Natural killer cell (primary cell): ENCODE data around the gene STAC2. TPM values are rescaled to one million over a fixed set of nuclear protein-coding genes. Genes with fewer than 3 reads are reported as not detected.

Experiments used
- ATAC-seq, 3 donors: fragments of 150-1000 bp in 2 of 3; fragments of 200-7000 bp in 1 of 3; cut with Tn5 transposase; 1 replicate in 1 of 3; 2 replicates in 2 of 3; pipeline ENCODE4 v1.10.0; 2021; ENCODE audit warnings: mild to moderate bottlenecking in 2 of 3, moderate library complexity in 2 of 3
- DNase-seq, 2 donors: peaks; one replicate each; pipeline versions ENCODE4 v3.0.0 to v3.0.0-alpha.2; 2013 to 2021; ENCODE audit warnings: mixed read lengths in 1 of 2
- H3K27ac ChIP-seq: one replicate; pipeline ENCODE4 v1.5.1; 2013; ENCODE audit warnings: mild to moderate bottlenecking, low read length
- H3K27me3 ChIP-seq: one replicate; pipeline ENCODE4 v1.6.1; 2013; ENCODE audit warnings: low read length; ENCODE audit not compliant: control insufficient read depth, insufficient read depth
- H3K36me3 ChIP-seq: one replicate; pipeline ENCODE4 v1.6.1; 2013; ENCODE audit warnings: low read length; ENCODE audit not compliant: control insufficient read depth, insufficient read depth
- H3K4me1 ChIP-seq: one replicate; pipeline ENCODE4 v1.6.1; 2013; ENCODE audit warnings: low read length; ENCODE audit not compliant: control insufficient read depth, insufficient read depth
- H3K4me3 ChIP-seq: one replicate; pipeline ENCODE4 v1.5.1; 2013; ENCODE audit warnings: low read length
- H3K9me3 ChIP-seq: one replicate; pipeline ENCODE4 v1.6.1; 2013; ENCODE audit warnings: low read length; ENCODE audit not compliant: control insufficient read depth, insufficient read depth
- H3K27ac Mint-ChIP-seq, 2 donors: one replicate each; pipeline ENCODE4 v1.8.0; 2022; ENCODE audit warnings: mild to moderate bottlenecking in 2 of 2, mixed read lengths in 2 of 2, moderate library complexity in 1 of 2
- H3K27me3 Mint-ChIP-seq, 2 donors: one replicate each; pipeline ENCODE4 v1.8.0; 2022; ENCODE audit warnings: low read depth in 2 of 2, mixed read lengths in 2 of 2
- H3K36me3 Mint-ChIP-seq: one replicate; pipeline ENCODE4 v1.8.0; 2022; ENCODE audit warnings: mixed read lengths
- H3K4me1 Mint-ChIP-seq, 2 donors: one replicate each; pipeline ENCODE4 v1.8.0; 2022; ENCODE audit warnings: mixed read lengths in 2 of 2
- H3K4me3 Mint-ChIP-seq: one replicate; pipeline ENCODE4 v1.8.0; 2022; ENCODE audit warnings: mild to moderate bottlenecking, moderate library complexity, mixed read lengths
- H3K9me3 Mint-ChIP-seq, 2 donors: one replicate each; pipeline ENCODE4 v1.8.0; 2022; ENCODE audit warnings: mixed read lengths in 2 of 2
- WGBS: methylation state at CpG from one replicate; pipeline ENCODE4 v1.1.7; 2013; ENCODE audit warnings: missing lambda C conversion rate; ENCODE audit not compliant: insufficient coverage; 5-methylcytosine and 5-hydroxymethylcytosine counted together
- intact Hi-C: fragments of 100-400 bp; cut with micrococcal nuclease; formaldehyde crosslinking; loops from one replicate; pipeline ENCODE4 v1.14.2; 2022
- total RNA-seq, 4 donors: library from RNA; stranded (reverse); fragments of 120-200 nt in 1 of 4; gene quantifications; one replicate each; pipeline versions ENCODE4 v1.2.3 to v1.2.4, GENCODE V29; 2013 to 2022
- TF ChIP-seq, protein P1 (sequence below): fragments of 200-600 bp; IDR thresholded peaks from one replicate; pipeline ENCODE4 v1.8.0; 2022; ENCODE audit warnings: antibody characterized with exemption

STAC2 gene
- total RNA-seq, 3 donors from 2014 or later (not counting 1 experiment from before 2014, with no cell fraction given), result not detected

DNA sequence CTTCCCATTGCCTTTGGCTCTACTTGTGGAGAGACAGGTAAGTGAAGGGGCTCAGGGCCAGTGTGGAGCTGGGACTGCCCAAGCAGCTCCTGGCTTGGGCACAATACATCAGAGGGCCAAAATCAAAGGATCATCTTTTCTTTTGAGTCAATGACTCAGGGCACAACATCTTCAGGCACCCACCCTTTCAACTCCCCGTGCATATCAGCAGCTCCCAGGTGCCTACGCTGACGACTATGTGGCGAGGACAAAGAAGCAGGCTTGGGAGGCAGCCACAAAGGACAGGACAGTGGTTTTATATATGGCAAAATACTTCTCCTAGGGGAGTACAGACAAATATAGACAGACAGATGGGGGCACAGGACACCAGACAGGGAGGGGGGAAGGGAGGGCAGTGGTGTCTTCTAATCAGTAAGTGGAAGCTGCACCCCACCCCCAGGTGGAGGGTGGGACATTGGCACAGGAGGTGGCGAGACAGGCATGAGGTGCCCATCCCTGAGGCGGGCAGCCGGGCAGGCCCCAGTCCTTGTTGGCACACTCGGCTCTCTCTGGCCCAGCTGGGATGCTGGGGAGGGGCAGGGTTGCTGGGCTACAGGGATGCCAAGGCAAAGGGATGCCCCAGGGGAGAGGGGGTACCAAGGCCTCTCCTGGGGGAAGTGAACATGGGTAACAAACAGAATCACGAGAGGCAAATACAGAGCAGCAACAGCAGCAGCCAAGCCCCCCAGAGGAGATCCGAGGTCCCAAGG lies 52.0 kb downstream of the STAC2 start:
- peaks cover 0 to 15% of the 10 kb centered on the region in 2 donors for H3K4me1 Mint-ChIP-seq
- no peak overlapping the region for H3K4me3 ChIP-seq
- TF ChIP-seq, protein P1, sequence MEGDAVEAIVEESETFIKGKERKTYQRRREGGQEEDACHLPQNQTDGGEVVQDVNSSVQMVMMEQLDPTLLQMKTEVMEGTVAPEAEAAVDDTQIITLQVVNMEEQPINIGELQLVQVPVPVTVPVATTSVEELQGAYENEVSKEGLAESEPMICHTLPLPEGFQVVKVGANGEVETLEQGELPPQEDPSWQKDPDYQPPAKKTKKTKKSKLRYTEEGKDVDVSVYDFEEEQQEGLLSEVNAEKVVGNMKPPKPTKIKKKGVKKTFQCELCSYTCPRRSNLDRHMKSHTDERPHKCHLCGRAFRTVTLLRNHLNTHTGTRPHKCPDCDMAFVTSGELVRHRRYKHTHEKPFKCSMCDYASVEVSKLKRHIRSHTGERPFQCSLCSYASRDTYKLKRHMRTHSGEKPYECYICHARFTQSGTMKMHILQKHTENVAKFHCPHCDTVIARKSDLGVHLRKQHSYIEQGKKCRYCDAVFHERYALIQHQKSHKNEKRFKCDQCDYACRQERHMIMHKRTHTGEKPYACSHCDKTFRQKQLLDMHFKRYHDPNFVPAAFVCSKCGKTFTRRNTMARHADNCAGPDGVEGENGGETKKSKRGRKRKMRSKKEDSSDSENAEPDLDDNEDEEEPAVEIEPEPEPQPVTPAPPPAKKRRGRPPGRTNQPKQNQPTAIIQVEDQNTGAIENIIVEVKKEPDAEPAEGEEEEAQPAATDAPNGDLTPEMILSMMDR, result no peak
- no peaks in the 10 kb centered on the region for H3K9me3 ChIP-seq
- no peaks in the 10 kb centered on the region for H3K27me3 Mint-ChIP-seq
- no peak for ATAC-seq
- no peaks in the 10 kb centered on the region for H3K36me3 Mint-ChIP-seq
- DNase-seq, result no peak
- peaks cover 7% of the 10 kb centered on the region for H3K4me1 ChIP-seq
- WGBS, result 64% methylated on average over 10 of the region's 10 CpGs
- peaks cover 26% of the 10 kb centered on the region for H3K36me3 ChIP-seq
- H3K27ac ChIP-seq, result no peak overlapping the region
- H3K27ac Mint-ChIP-seq, result peak overlapping the region in 1 of 2 donors; percentile 24
- H3K9me3 Mint-ChIP-seq, result no peaks in the 10 kb centered on the region
- intact Hi-C loops, result no loop called here
- H3K27me3 ChIP-seq, result no peaks in the 10 kb centered on the region
- no peak overlapping the region for H3K4me3 Mint-ChIP-seq

DNA sequence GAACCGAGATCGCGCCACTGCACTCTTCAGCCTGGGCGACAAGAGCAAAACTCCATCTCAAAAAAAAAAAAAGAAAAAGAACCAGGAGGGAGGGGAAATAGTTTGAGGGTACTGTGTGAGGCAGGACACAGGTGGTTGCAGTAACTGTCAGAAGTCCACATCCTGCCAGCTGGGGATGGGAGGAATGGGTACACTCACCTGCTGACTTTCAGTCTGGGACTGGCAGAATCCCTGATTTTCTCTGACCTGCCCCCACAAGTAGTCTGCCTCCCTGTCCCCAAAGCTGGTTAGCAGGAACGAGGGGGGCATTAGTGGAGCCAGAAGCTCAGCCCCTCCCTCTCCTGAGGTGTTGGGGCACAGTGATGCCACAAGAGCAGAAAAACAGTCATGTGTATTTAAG lies 52.7 kb downstream of the STAC2 start:
- Histone ChIP-seq H3K36me3 (peaks cover 24% of the 10 kb centered on the region), H3K4me3 (no peak overlapping the region), H3K27ac (no peak overlapping the region), H3K27me3 (no peaks in the 10 kb centered on the region), H3K4me1 (peaks cover 10% of the 10 kb centered on the region), H3K9me3 (no peaks in the 10 kb centered on the region)
- TF ChIP-seq, protein P1, result no peak
- Mint-ChIP-seq H3K27me3 (no peaks in the 10 kb centered on the region), H3K4me3 (no peak overlapping the region), H3K27ac (no peak overlapping the region), H3K4me1 (peaks cover 0 to 15% of the 10 kb centered on the region in 2 donors), H3K9me3 (no peaks in the 10 kb centered on the region), H3K36me3 (no peaks in the 10 kb centered on the region)
- DNase-seq (no peak), ATAC-seq (no peak)
- intact Hi-C loops, result no loop called here
- WGBS, result 29% methylated on average over 2 of the region's 5 CpGs

DNA sequence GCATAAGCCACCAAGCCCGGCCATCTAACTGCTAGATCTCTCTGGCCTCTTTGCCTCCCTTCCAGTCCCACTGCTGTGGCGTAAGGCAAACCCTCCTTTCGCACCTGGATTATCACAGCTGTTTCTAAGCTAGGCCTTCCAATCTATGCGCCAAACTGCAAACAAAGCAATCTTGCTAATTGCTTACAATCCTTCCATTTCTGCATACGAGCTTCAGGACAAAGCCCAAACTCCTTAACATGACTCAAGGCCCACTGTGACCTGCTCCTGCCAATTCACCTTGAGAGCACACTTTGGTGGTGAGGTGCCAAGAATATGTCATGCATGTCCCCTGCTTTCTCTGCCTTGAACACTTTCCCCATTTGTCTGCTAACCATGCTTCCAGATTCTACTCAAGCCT lies 53.8 kb downstream of the STAC2 start:
- Mint-ChIP-seq H3K4me1 (peaks cover 7 to 24% of the 10 kb centered on the region in 2 donors), H3K9me3 (no peaks in the 10 kb centered on the region), H3K27ac (no peak overlapping the region), H3K4me3 (no peak overlapping the region), H3K27me3 (no peaks in the 10 kb centered on the region), H3K36me3 (no peaks in the 10 kb centered on the region)
- peaks cover 13% of the 10 kb centered on the region for H3K36me3 ChIP-seq
- H3K9me3 ChIP-seq, result no peaks in the 10 kb centered on the region
- peaks cover 22% of the 10 kb centered on the region for H3K4me1 ChIP-seq
- TF ChIP-seq, protein P1, result no peak
- H3K27me3 ChIP-seq, result no peaks in the 10 kb centered on the region
- ATAC-seq, result no peak
- DNase-seq, result no peak
- intact Hi-C loops, result no loop called here
- H3K27ac ChIP-seq, result no peak overlapping the region
- H3K4me3 ChIP-seq, result no peak overlapping the region
- WGBS, result 90% methylated on average over 5 of the region's 5 CpGs

DNA sequence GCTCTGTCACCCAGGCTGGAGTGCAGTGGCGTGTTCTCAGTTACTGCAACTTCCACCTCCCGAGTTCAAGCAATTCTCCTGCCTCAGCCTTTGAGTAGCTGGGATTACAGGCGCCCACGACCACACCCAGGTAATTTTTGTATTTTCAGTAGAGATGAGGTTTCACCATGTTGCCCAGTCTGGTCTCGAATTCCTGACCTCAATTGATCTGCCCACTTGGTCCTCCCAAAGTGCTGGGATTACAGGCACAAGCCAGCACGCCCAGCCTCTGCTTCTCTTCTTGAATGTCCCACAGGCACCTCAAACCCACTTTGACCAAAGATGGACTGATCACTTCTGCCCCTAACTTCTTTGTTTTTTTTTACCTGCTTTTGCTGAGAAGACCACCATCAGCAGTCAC lies 55.2 kb downstream of the STAC2 start:
- WGBS, result 66% methylated on average over 6 of the region's 6 CpGs

More for the DNA sequence above, 55.2 kb downstream of the STAC2 start:
- Histone ChIP-seq H3K4me3 (no peak overlapping the region), H3K36me3 (peaks cover 4% of the 10 kb centered on the region), H3K27me3 (no peaks in the 10 kb centered on the region), H3K9me3 (no peaks in the 10 kb centered on the region), H3K4me1 (peaks cover 35% of the 10 kb centered on the region), H3K27ac (no peak overlapping the region)
- TF ChIP-seq, protein P1, result no peak
- Mint-ChIP-seq H3K4me1 (peaks cover 17 to 36% of the 10 kb centered on the region in 2 donors), H3K27me3 (no peaks in the 10 kb centered on the region), H3K27ac (no peak overlapping the region), H3K4me3 (no peak overlapping the region), H3K9me3 (no peaks in the 10 kb centered on the region), H3K36me3 (no peaks in the 10 kb centered on the region)
- no peak for DNase-seq
- intact Hi-C loops, result no loop called here
- ATAC-seq, result no peak
